Keratinocyte (primary cell): Measurements from ENCODE around the gene ZSCAN23.

Source experiments
- CTCF ChIP-seq, 3 experiments: IDR thresholded peaks in 1 of 3; conservative IDR thresholded peaks in 1 of 3; optimal IDR thresholded peaks in 1 of 3; 2 replicates in 2 of 3; 3 replicates in 1 of 3; pipeline versions ENCODE3 to v1.5.1; 2011; ENCODE audit warnings: low read length in 3 of 3, mild to moderate bottlenecking in 3 of 3, moderate library complexity in 2 of 3, control low read depth in 1 of 3, inconsistent platforms in 1 of 3; ENCODE audit not compliant: insufficient read depth in 2 of 3; ENCODE audit errors: extremely low read depth in 1 of 3
- EZH2 ChIP-seq: IDR thresholded peaks from one replicate; pipeline ENCODE4 v1.6.1; 2012; ENCODE audit warnings: inconsistent platforms, mild to moderate bottlenecking, low read length, moderate library complexity

GRCh38 chr6:28429781-28430180, 13.5 kb downstream of the ZSCAN23 start:
- TF ChIP-seq CTCF (optimal IDR thresholded peaks at IDR 0.05 in 1 of 3, IDR thresholded peaks at IDR 0.05 in 1 of 3, conservative IDR thresholded peaks at IDR 0.05 in 1 of 3; ENCODE audit: extremely low read depth in 1 of 3, insufficient read depth in 2 of 3, low read length in 3 of 3) (no peak), EZH2 (no peak)
